ENCODE data around the gene CDH23. TPM values are rescaled to one million over a fixed set of nuclear protein-coding genes. Genes with fewer than 3 reads are reported as not detected.

Gene CDH23
- total RNA-seq, 1 experiment from 2014 or later = 0.07 TPM

GRCh38 chr10:71579668-71580067, 182.9 kb downstream of the CDH23 start:
- intact Hi-C loops (cut with micrococcal nuclease; ENCODE audit: unreplicated experiment) = no loop called here

GRCh38 chr10:71580415-71580814, 183.7 kb downstream of the CDH23 start:
- Mint-ChIP-seq H3K36me3 (ENCODE audit: insufficient read depth, unreplicated experiment) (no peaks in the 10 kb centered on the region), H3K4me3 (ENCODE audit: low read depth, unreplicated experiment) (no peak overlapping the region), H3K9me3 (ENCODE audit: low read depth, unreplicated experiment) (no peaks in the 10 kb centered on the region), H3K4me1 (ENCODE audit: low read depth, unreplicated experiment) (no peaks in the 10 kb centered on the region), H3K27ac (ENCODE audit: unreplicated experiment) (no peak overlapping the region), H3K27me3 (ENCODE audit: unreplicated experiment) (peaks cover 53% of the 10 kb centered on the region)
- no TSS peak for BruUV-seq (replicated peaks)
- intact Hi-C loops (cut with micrococcal nuclease; ENCODE audit: unreplicated experiment) = no loop called here
- CTCF ChIA-PET = no interaction called here
- DNase-seq = no peak
- TF ChIP-seq, protein P1, sequence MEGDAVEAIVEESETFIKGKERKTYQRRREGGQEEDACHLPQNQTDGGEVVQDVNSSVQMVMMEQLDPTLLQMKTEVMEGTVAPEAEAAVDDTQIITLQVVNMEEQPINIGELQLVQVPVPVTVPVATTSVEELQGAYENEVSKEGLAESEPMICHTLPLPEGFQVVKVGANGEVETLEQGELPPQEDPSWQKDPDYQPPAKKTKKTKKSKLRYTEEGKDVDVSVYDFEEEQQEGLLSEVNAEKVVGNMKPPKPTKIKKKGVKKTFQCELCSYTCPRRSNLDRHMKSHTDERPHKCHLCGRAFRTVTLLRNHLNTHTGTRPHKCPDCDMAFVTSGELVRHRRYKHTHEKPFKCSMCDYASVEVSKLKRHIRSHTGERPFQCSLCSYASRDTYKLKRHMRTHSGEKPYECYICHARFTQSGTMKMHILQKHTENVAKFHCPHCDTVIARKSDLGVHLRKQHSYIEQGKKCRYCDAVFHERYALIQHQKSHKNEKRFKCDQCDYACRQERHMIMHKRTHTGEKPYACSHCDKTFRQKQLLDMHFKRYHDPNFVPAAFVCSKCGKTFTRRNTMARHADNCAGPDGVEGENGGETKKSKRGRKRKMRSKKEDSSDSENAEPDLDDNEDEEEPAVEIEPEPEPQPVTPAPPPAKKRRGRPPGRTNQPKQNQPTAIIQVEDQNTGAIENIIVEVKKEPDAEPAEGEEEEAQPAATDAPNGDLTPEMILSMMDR (IDR thresholded peaks at IDR 0.05; ENCODE audit: unreplicated experiment) = no peak

More at GRCh38 chr10:71579668-71580067, 182.9 kb downstream of the CDH23 start:
- no peak for DNase-seq
- CTCF ChIA-PET = no interaction called here
- Mint-ChIP-seq H3K27ac (ENCODE audit: unreplicated experiment) (no peak overlapping the region), H3K27me3 (ENCODE audit: unreplicated experiment) (peaks cover 56% of the 10 kb centered on the region), H3K9me3 (ENCODE audit: low read depth, unreplicated experiment) (no peaks in the 10 kb centered on the region), H3K4me1 (ENCODE audit: low read depth, unreplicated experiment) (no peaks in the 10 kb centered on the region), H3K36me3 (ENCODE audit: insufficient read depth, unreplicated experiment) (no peaks in the 10 kb centered on the region), H3K4me3 (ENCODE audit: low read depth, unreplicated experiment) (no peak overlapping the region)
- TF ChIP-seq, protein P1 (IDR thresholded peaks at IDR 0.05; ENCODE audit: unreplicated experiment) = no peak
- no TSS peak for BruUV-seq (replicated peaks)

GRCh38 chr10:71580926-71581325, 184.2 kb downstream of the CDH23 start:
- Mint-ChIP-seq H3K4me1 (ENCODE audit: low read depth, unreplicated experiment) (no peaks in the 10 kb centered on the region), H3K9me3 (ENCODE audit: low read depth, unreplicated experiment) (no peaks in the 10 kb centered on the region), H3K27ac (ENCODE audit: unreplicated experiment) (no peak overlapping the region), H3K27me3 (ENCODE audit: unreplicated experiment) (peaks cover 48% of the 10 kb centered on the region), H3K36me3 (ENCODE audit: insufficient read depth, unreplicated experiment) (no peaks in the 10 kb centered on the region), H3K4me3 (ENCODE audit: low read depth, unreplicated experiment) (no peak overlapping the region)
- TF ChIP-seq, protein P1 (IDR thresholded peaks at IDR 0.05; ENCODE audit: unreplicated experiment) = no peak
- intact Hi-C loops (cut with micrococcal nuclease; ENCODE audit: unreplicated experiment) = no loop called here
- no TSS peak for BruUV-seq (replicated peaks)
- CTCF ChIA-PET = no interaction called here
- no peak for DNase-seq

GRCh38 chr10:71581376-71581775, 184.7 kb downstream of the CDH23 start:
- no peak for DNase-seq
- no peaks in the 10 kb centered on the region for H3K4me1 Mint-ChIP-seq (ENCODE audit: low read depth, unreplicated experiment)
- CTCF ChIA-PET = no interaction called here
- no TSS peak for BruUV-seq (replicated peaks)
- H3K36me3 Mint-ChIP-seq (ENCODE audit: insufficient read depth, unreplicated experiment) = no peaks in the 10 kb centered on the region
- H3K27ac Mint-ChIP-seq (ENCODE audit: unreplicated experiment) = no peak overlapping the region
- intact Hi-C loops (cut with micrococcal nuclease; ENCODE audit: unreplicated experiment) = no loop called here
- H3K4me3 Mint-ChIP-seq (ENCODE audit: low read depth, unreplicated experiment) = no peak overlapping the region
- TF ChIP-seq, protein P1 (IDR thresholded peaks at IDR 0.05; ENCODE audit: unreplicated experiment) = no peak
- peaks cover 44% of the 10 kb centered on the region for H3K27me3 Mint-ChIP-seq (ENCODE audit: unreplicated experiment)
- no peaks in the 10 kb centered on the region for H3K9me3 Mint-ChIP-seq (ENCODE audit: low read depth, unreplicated experiment)
